Left lung (tissue), 10 donors: ENCODE data around the gene LONP2. TPM values are rescaled to one million over a fixed set of nuclear protein-coding genes. Genes with fewer than 3 reads are reported as not detected.

Experiments used
- ATAC-seq: fragments of 200-7000 bp; cut with Tn5 transposase; one replicate; pipeline ENCODE4 v1.9.1; 2020; ENCODE audit warnings: moderate library complexity
- DNase-seq, 4 donors: peaks; one replicate each; pipeline ENCODE4 v3.0.0-alpha.2; 2013 to 2020
- H3K27ac ChIP-seq, 2 donors: fragments of 200-600 bp; sonication (generic) in 1 of 2; one replicate each; pipeline versions ENCODE4 v1.5.0 to v1.8.0; 2020 to 2021
- H3K27me3 ChIP-seq, 2 donors: fragments of 200-600 bp; sonication (generic) in 1 of 2; one replicate each; pipeline versions ENCODE4 v1.5.0 to v1.8.0; 2020 to 2021
- H3K36me3 ChIP-seq, 2 donors: fragments of 200-600 bp; sonication (generic) in 1 of 2; one replicate each; pipeline versions ENCODE4 v1.5.0 to v1.8.0; 2020 to 2021
- H3K4me1 ChIP-seq, 2 donors: fragments of 200-600 bp; one replicate each; pipeline ENCODE4 v1.8.0; 2021
- H3K4me3 ChIP-seq, 2 donors: fragments of 200-600 bp; sonication (generic) in 1 of 2; one replicate each; pipeline versions ENCODE4 v1.5.0 to v1.8.0; 2020 to 2021; ENCODE audit warnings: mild to moderate bottlenecking in 1 of 2
- H3K9me3 ChIP-seq, 2 donors: fragments of 200-600 bp; sonication (generic) in 1 of 2; one replicate each; pipeline versions ENCODE4 v1.5.0 to v1.8.0; 2020 to 2021
- intact Hi-C, 2 donors: fragments of 100-400 bp; cut with DNase I; formaldehyde crosslinking; loops; one replicate each; pipeline versions ENCODE4 v1.11.2 to v1.14.2; 2022
- polyA plus RNA-seq, 6 donors: library from polyadenylated mRNA; unstranded; fragments of 120-200 nt; gene quantifications; one replicate each; pipeline ENCODE4 v1.2.1, GENCODE V29; 2013; ENCODE audit not compliant: insufficient read length in 6 of 6
- total RNA-seq, 2 donors: library from RNA; stranded (reverse); fragmentation: NEBNext Ultra II Directional; extraction: Animal tissue kit (Norgen Biotek cat#: 25700); gene quantifications; one replicate each; pipeline ENCODE4 v1.2.1, GENCODE V29; 2021
- TF ChIP-seq, protein P1 (sequence below), 2 donors: fragments of 200-600 bp; sonication (generic) in 1 of 2; IDR thresholded peaks; one replicate each; pipeline versions ENCODE4 v1.5.0 to v1.8.0; 2021; ENCODE audit warnings: antibody characterized with exemption in 2 of 2
- donor health status: DM: no; HTN: yes; CAD: no.
- donor health status: DM: no; HTN: no; CAD: no.

The LONP2 gene
- total and polyA plus RNA-seq, 8 donors: 63.2 to 89.2 (median 75.4) TPM

DNA sequence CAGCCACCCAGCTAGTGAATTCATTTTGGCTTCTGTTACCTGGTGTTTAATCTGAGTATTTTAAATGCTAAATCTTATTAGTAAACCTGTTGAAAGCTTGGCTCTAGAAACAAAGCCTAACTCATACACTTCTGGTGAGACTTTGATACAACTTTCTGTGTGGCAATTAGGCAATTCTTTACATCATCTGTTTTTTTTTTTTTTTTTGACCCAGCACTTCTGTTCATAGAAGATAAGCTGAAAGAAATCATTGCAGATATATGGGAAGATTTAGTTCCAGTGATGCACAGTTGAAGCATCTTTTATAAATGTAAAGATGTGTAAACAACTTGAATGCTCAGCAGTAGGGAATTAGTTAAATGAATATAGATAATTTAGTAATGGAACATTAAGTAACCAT, 24.9 kb downstream of the LONP2 start:
- H3K27ac ChIP-seq: no peak overlapping the region
- no peak overlapping the region for H3K4me3 ChIP-seq
- no peaks in the 10 kb centered on the region for H3K9me3 ChIP-seq
- no peaks in the 10 kb centered on the region for H3K27me3 ChIP-seq
- ATAC-seq (no peak), DNase-seq (no peak)
- H3K4me1 ChIP-seq: no peaks in the 10 kb centered on the region
- intact Hi-C loops: no loop called here
- peaks cover 0 to 39% of the 10 kb centered on the region in 2 donors for H3K36me3 ChIP-seq
- TF ChIP-seq, protein P1, sequence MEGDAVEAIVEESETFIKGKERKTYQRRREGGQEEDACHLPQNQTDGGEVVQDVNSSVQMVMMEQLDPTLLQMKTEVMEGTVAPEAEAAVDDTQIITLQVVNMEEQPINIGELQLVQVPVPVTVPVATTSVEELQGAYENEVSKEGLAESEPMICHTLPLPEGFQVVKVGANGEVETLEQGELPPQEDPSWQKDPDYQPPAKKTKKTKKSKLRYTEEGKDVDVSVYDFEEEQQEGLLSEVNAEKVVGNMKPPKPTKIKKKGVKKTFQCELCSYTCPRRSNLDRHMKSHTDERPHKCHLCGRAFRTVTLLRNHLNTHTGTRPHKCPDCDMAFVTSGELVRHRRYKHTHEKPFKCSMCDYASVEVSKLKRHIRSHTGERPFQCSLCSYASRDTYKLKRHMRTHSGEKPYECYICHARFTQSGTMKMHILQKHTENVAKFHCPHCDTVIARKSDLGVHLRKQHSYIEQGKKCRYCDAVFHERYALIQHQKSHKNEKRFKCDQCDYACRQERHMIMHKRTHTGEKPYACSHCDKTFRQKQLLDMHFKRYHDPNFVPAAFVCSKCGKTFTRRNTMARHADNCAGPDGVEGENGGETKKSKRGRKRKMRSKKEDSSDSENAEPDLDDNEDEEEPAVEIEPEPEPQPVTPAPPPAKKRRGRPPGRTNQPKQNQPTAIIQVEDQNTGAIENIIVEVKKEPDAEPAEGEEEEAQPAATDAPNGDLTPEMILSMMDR (IDR thresholded peaks at IDR 0.05): no peak

DNA sequence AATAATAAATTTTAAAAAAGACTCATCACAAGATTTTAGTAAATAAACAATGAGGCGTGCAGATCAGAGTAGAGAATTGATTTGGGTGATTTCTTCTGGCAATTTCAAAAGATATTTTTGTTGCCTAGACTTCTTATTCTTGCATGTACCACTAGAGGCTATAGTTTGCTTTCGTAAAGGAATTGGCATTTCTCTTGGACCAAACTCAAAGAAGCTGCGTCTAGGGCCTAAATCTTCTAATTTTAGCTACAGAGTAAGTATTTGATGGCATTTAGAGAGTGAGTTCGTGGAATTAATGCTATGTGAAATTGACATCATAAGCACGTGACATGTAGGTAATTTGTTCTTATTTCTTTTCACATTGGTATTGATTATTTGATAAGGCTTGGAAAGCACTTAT, 27.6 kb downstream of the LONP2 start:
- Histone ChIP-seq H3K27ac (no peak overlapping the region), H3K36me3 (peaks cover 0 to 31% of the 10 kb centered on the region in 2 donors), H3K27me3 (no peaks in the 10 kb centered on the region), H3K4me1 (no peaks in the 10 kb centered on the region), H3K4me3 (no peak overlapping the region), H3K9me3 (no peaks in the 10 kb centered on the region)
- DNase-seq: no peak
- ATAC-seq: no peak
- TF ChIP-seq, protein P1 (IDR thresholded peaks at IDR 0.05): no peak
- intact Hi-C loops: no loop called here

DNA sequence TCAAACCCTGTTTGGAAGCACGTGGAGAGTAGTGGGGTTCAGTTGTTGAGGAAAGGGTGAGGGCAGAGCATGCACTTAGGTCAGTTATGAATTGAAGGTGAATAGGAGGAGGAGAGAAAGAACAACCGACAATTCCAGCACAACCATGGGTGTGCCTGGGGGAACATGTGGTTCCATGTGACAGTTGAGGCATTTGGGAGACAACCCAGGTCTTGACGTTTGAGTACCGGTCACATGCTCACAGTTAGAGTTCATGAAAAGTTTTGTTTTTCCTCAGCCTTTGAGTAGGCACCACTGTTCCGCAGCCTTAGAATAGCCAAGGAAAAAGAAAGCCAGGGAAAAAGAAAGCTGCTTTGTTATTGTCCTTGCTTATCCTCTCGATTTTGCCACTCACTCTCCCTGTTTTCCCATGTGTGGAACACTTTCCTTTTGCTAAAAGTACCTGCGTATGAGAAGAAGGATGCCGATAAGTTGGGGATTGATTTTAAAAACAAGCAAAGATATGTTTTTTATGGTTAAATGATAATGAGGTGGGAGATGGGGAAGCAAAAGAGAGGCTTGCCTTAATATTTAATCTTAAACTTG, 28.8 kb downstream of the LONP2 start:
- Histone ChIP-seq H3K27ac (peak overlapping the region; percentile 21 to 43), H3K4me1 (peaks cover 0 to 4% of the 10 kb centered on the region in 2 donors), H3K9me3 (no peaks in the 10 kb centered on the region), H3K36me3 (peaks cover 0 to 41% of the 10 kb centered on the region in 2 donors), H3K27me3 (no peaks in the 10 kb centered on the region), H3K4me3 (no peak overlapping the region)
- DNase-seq (no peak), ATAC-seq (no peak)
- TF ChIP-seq, protein P1 (IDR thresholded peaks at IDR 0.05): no peak
- intact Hi-C loops: no loop called here

DNA sequence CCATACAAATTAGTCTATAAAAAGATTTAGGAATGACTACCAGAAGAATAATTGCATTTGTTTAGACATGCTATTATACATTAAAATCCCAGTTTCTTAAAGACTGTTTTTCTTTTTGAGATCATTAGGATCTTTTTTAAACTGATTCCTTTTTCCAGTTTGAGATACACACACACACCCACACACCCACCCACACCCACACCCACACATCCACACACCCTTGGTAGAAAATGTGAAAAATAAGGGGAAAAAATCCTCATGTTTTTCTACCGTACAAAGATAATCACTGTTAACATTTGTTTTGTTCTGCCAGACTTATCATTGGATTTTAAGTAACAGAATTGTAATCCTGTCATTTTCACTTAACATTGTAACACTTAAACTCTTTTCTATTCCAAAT, 30.4 kb downstream of the LONP2 start:
- Histone ChIP-seq H3K36me3 (peaks cover 0 to 48% of the 10 kb centered on the region in 2 donors), H3K4me1 (peaks cover 0 to 6% of the 10 kb centered on the region in 2 donors), H3K4me3 (no peak overlapping the region), H3K27ac (no peak overlapping the region), H3K27me3 (no peaks in the 10 kb centered on the region), H3K9me3 (no peaks in the 10 kb centered on the region)
- DNase-seq: no peak
- intact Hi-C loops: no loop called here
- TF ChIP-seq, protein P1 (IDR thresholded peaks at IDR 0.05): no peak
- ATAC-seq: no peak

DNA sequence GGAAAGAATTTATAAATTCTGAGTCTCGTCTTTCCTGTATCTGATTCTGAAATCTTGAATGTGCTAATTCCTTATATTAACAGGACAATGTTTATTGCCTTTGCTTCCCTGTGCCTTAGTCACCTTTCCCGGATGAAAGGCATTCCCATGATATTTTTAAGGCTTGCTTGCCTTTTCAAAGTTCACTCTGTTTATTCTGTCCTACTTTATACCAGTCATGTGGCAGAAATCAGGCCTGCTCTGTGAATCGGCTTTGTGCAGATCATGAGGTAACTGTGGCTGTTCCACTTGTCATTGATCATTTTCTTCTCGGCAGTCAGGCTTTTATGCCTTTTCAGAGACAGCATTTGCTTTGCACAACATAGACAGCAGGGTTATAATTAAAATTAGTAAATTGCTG, 32.0 kb downstream of the LONP2 start:
- DNase-seq (no peak), ATAC-seq (no peak)
- Histone ChIP-seq H3K4me3 (no peak overlapping the region), H3K27ac (no peak overlapping the region), H3K9me3 (no peaks in the 10 kb centered on the region), H3K4me1 (peaks cover 0 to 13% of the 10 kb centered on the region in 2 donors), H3K36me3 (peaks cover 0 to 35% of the 10 kb centered on the region in 2 donors), H3K27me3 (no peaks in the 10 kb centered on the region)
- intact Hi-C loops: no loop called here
- TF ChIP-seq, protein P1 (IDR thresholded peaks at IDR 0.05): no peak
